GM20000 (cell line): ENCODE data around the gene SEMA4D.

Experiments used
- DNase-seq: peaks from one replicate; pipeline ENCODE4 v3.0.0; 2012; ENCODE audit warnings: low spot score
- TF ChIP-seq, protein P1 (sequence below): IDR thresholded peaks from 2 replicates; pipeline ENCODE4 v1.5.1; 2012; ENCODE audit warnings: mild to moderate bottlenecking, control low read depth; ENCODE audit errors: extremely low read depth, missing control alignments

SEMA4D gene

DNA sequence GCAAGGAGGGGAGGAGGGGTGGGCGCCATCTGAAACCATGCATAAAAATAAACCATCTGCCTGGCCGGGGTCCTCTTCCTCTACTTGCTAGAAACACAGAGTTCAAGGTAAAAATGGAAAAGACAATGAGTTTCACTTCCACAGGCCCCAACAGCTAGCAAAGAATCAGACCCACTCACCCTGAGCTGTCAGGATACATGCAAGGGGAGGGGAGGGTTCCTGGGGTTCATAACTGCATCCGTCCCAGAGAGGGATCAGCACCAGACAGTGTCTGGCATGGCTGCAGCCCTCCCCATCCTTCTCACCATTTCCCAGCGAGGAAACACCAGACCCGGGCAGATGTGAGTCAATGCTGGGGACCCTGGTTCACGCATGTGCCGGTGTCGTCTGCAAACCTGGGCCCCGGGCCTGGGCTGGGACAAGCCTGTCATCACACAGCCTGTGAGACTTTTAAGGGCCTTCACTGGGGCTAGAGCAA is 55.4 kb downstream of the SEMA4D start:
- peak; percentile 69 for DNase-seq
- TF ChIP-seq, protein P1, sequence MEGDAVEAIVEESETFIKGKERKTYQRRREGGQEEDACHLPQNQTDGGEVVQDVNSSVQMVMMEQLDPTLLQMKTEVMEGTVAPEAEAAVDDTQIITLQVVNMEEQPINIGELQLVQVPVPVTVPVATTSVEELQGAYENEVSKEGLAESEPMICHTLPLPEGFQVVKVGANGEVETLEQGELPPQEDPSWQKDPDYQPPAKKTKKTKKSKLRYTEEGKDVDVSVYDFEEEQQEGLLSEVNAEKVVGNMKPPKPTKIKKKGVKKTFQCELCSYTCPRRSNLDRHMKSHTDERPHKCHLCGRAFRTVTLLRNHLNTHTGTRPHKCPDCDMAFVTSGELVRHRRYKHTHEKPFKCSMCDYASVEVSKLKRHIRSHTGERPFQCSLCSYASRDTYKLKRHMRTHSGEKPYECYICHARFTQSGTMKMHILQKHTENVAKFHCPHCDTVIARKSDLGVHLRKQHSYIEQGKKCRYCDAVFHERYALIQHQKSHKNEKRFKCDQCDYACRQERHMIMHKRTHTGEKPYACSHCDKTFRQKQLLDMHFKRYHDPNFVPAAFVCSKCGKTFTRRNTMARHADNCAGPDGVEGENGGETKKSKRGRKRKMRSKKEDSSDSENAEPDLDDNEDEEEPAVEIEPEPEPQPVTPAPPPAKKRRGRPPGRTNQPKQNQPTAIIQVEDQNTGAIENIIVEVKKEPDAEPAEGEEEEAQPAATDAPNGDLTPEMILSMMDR = no peak

DNA sequence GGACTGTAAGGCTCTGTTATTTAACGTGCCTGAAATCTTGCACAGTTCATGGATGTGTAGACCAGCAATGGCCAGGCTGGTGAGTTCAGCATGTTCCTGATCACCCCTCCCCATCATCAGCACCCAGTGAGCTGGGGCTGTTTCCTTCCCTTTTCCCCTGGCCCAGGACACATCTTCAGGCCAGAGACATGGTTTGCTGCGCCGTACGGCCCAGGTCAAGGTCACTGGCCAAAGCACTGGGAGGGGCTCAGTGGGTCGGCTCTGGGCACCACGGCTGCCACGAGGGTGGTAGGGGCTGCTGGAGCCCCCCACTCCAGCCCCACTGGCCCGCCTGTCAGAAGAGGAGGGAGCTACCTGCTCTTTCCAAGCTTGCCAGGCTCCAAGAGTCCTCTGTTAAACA is 55.9 kb downstream of the SEMA4D start:
- no peak for DNase-seq
- TF ChIP-seq, protein P1 = no peak

DNA sequence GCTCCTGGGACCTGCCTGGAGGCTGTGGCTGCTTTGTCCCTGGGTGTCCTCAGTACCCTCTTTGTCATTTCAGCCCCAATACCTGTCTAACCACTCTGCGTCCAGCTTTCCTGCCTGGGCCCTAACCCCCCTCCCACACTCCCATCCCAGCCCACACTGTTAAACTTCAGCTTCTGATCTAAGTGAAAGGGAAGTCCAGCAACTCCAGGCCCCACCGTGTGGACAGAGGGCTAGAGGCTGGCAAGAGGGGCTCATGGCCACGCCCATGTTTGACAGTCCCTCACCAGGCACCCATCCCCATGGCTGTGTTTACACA is 56.3 kb downstream of the SEMA4D start:
- TF ChIP-seq, protein P1 = no peak
- no peak for DNase-seq

DNA sequence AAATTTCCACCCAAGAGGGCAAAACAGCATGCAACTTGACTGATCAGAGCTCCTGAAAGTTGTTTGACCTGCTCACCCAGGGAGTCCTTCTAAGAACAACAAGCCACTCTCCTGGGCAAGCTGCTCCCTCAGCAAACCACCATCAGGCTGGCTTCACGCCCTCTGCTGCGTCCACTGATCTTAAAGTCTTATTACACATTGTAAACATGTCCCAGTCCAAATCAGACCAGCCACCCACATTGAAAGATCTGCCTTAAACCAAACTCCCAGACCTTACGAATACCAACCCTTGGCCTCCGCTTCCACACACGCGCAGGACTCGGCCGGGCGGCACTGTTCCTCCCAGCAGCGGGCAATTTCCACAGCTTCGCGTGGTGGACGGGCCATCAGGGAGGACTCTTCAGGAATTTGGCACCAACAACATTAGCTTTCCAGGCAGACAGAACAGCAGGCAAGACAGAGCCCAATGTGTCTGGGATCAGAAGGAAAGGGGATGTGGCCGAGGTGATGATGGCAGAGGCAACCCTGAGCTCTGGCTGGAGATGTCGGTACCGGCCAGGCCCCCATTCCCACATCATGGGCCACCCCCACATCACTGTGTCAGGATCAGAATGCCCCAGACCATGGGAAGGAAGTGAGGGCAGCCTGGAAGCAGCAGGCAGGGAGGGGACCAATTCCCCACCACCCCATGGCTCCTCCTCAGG is 56.8 kb downstream of the SEMA4D start:
- no peak for DNase-seq
- TF ChIP-seq, protein P1 = no peak

DNA sequence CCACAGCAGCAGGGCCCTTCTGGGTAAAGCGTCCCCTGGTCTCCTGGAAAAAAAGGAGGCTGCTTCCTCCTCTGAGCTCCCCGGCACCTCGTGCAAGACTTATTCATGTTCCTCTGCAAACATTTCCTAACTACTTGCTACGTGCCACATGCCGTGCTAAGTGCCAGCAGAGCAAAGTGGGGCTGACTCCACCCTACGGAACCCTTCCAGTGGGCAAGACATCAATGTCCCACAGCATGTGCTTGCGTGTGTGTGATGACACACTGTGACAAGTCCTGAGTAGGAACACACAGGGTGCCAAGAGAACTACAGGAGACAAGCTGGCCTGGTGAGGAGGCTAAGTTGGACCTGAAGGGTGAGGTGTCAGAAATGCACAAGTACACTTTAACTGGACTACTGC is 57.4 kb downstream of the SEMA4D start:
- TF ChIP-seq, protein P1 = no peak
- DNase-seq = no peak

DNA sequence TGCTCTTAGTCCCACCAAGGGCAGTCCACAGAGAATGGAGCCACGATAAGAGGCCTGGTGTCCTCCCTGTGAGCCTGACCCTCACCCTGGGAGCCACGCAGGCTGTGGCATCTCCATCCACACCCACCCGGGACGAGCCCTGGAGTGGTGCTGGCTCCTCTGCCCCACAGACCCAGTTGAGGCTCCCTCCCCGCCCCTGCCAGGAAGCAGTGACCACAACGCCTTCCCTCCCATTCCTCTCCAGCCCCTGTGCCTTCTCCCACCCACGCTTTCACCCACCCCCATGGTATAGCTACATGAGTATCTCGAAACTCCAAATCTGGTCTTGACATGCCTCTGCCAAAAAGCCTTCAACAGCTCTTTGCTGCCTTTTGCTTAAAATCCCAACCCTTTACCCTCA is 57.9 kb downstream of the SEMA4D start:
- DNase-seq = no peak
- TF ChIP-seq, protein P1 = no peak

DNA sequence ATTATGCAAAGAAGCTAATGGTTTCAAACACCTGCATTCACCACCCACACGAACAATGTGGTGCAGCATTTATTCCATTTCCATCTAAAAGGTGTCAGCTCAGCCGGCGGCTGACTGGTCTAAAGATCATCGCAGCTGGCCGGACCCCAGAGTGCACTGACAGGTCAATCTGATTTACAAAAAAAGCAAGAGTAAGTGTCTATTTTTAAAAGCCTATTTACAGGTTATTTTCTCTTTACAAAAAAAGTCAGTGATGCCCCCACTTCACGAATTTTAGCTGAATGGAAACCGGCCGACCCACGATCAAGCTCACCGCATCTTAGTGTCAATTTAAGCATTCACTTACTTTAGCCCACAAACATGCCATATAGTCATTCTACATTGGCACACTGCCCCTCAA is 58.3 kb downstream of the SEMA4D start:
- DNase-seq = peak; percentile 70
- TF ChIP-seq, protein P1 = no peak
